AG09319 (cell line): Measurements from ENCODE around the gene SLC38A10.

Source experiments
- DNase-seq: peaks from one replicate; pipeline ENCODE4 v3.0.0-alpha.2; 2010; ENCODE audit warnings: low read depth; ENCODE audit errors: extremely low read depth
- TF ChIP-seq, protein P1 (sequence below): IDR thresholded peaks from 2 replicates; pipeline ENCODE4 v1.5.1; 2011; ENCODE audit warnings: low read depth, mild to moderate bottlenecking, inconsistent platforms, low read length, moderate library complexity

SLC38A10 gene

DNA sequence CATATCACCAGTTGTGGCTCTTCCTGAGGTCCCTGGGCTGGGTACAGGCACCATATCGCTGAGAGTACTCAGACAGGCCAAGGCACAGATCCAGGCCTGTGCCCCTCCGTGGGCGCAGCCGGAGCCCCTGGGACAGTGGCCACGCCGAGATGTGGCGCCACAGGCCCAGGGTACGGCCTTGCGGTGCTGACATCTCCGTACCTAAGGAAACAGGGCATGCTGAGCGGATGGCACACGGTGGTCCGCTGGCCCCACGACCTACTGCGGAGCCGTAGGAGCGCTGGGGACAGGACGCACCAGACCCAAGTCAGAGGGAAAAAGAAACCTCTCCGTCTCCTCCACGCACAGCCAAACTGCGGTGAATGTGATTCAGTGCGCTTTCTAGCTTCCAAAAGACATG lies 29.5 kb downstream of the SLC38A10 start:
- TF ChIP-seq, protein P1, sequence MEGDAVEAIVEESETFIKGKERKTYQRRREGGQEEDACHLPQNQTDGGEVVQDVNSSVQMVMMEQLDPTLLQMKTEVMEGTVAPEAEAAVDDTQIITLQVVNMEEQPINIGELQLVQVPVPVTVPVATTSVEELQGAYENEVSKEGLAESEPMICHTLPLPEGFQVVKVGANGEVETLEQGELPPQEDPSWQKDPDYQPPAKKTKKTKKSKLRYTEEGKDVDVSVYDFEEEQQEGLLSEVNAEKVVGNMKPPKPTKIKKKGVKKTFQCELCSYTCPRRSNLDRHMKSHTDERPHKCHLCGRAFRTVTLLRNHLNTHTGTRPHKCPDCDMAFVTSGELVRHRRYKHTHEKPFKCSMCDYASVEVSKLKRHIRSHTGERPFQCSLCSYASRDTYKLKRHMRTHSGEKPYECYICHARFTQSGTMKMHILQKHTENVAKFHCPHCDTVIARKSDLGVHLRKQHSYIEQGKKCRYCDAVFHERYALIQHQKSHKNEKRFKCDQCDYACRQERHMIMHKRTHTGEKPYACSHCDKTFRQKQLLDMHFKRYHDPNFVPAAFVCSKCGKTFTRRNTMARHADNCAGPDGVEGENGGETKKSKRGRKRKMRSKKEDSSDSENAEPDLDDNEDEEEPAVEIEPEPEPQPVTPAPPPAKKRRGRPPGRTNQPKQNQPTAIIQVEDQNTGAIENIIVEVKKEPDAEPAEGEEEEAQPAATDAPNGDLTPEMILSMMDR: no peak
- no peak for DNase-seq

DNA sequence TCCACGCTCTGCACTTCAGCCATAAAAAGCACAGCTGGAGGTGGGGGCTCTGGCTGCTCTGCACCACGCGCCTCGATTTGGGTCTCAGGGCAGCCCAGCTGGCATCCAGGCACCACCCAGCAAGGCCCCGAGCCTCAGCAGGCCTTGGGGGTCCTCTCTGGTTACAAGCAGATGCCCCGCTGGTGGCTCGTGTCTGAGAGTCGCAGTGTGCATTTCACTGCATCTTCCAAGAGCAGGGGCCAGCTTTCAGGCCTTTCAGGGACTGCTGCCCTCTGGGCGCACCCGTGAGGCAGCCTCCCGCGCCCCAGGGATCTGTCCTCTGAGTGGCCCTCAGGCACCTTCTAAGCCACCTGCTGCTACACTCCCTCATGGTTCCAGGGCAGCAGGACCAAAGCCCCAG lies 30.5 kb downstream of the SLC38A10 start:
- TF ChIP-seq, protein P1: no peak
- no peak for DNase-seq

DNA sequence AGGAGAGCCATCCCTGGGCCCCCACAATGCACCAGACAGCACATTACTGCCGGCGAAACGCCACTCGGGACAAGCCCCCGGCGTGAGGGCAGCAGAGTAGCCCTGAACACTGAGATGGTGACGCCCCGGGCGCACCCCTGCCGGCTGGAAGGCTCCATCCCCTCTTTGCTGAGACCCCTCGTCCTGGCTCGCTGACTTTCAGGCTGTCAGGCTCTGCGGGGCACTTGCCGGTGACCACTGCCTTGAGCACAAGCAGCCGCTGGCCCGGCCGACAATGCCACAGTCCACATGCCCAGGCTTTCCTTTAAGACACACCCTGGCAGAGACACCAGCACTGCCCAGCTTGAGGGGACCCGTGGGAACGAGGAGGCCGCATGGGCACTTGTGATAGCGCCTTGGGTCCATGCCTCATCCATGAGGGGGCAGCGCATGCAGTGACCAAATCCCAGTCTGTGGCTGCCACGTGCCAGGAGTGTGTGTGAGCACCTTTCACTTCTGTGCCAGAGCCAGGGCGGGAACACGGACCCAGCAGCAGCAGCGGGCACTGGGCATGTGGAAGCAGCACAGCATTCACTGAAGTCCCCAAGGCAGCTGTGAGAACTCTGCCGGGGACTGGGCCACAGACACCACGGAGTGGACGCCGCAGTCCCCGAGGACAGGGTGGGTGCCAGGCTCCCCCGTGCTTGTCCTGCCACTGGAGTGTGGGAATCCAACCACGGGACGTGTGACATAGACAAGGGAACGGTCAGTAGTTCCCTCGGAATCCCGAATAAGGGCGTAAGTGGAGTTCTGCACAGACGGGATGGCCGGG lies 31.5 kb downstream of the SLC38A10 start:
- TF ChIP-seq, protein P1: no peak
- DNase-seq: no peak

DNA sequence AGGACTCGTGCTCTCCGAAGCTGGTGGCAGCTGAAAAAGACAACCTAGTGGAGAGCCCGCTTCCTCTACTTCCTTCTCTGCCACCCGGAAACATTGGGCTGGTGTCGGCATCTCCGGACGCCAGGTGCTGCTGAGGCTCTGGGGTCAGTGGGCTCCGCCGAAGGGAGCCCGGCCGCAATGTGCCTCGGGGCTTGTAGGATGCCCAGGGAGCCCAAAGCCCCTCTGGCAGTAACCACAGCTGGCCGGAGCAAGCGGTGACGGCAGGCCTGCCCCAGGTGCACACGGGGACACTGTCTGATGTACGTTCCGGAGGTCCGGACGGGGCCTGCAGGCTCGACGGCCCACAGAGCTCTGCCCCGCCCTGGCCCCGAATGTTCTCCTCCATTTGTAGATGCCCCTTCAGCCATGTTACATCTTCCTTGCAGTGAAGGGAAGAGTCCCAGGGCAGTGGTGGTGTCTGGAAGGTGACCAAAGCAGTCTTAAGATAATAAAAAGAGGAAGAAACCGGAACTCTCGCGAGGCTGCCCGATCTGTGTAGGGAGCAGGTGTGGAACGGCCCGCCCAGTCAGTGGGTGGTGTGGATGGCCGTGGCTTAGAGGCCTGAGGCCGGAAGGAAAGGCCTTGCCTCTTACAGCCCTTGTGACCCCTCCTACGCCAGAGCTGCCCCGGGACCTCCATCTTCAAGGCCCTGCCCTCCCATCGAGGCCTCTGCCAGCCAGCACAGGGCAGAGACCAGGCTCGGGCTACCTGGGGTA lies 33.3 kb downstream of the SLC38A10 start:
- TF ChIP-seq, protein P1: no peak
- no peak for DNase-seq

GRCh38 chr17:81261096-81261495 lies 34.0 kb downstream of the SLC38A10 start:
- TF ChIP-seq, protein P1: no peak
- DNase-seq: no peak

GRCh38 chr17:81260641-81261040 lies 34.5 kb downstream of the SLC38A10 start:
- DNase-seq: no peak

GRCh38 chr17:81260171-81260570 lies 34.9 kb downstream of the SLC38A10 start:
- no peak for DNase-seq
- TF ChIP-seq, protein P1: no peak

More at GRCh38 chr17:81260641-81261040, 34.5 kb downstream of the SLC38A10 start:
- TF ChIP-seq, protein P1: no peak
